B cell (primary cell): ENCODE data around the gene FAM107B.

Source experiments
- EZH2 ChIP-seq: IDR thresholded peaks from 2 replicates; pipeline ENCODE4 v1.6.1; 2012; ENCODE audit warnings: borderline replicate concordance, low read depth, mild to moderate bottlenecking, moderate library complexity, low read length; ENCODE audit not compliant: insufficient read depth, poor library complexity, severe bottlenecking
- TF ChIP-seq, protein P1 (sequence below): fragments of 200-600 bp; IDR thresholded peaks from one replicate; pipeline ENCODE4 v1.8.0; 2022; ENCODE audit warnings: antibody characterized with exemption, mild to moderate bottlenecking

DNA sequence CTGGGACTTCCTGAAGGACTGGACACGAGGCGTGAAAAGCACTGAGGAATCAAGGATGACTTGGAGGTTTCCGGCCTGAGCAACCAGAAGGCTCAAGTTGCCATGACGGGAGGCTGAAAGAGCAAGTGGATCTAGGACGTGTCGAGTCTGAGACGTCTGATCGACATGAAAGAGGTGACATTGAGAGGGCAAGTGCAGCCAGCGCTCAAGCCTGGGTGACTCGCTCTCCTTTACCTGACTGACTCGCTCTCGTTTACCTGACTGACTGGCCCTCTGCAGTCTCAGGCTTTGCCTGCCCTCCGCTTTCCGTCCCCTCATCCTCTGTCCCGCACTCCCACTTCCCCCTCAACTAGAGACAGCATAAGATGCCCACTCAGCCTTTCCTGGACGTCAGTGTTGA is 241.4 kb downstream of the FAM107B start:
- TF ChIP-seq, protein P1, sequence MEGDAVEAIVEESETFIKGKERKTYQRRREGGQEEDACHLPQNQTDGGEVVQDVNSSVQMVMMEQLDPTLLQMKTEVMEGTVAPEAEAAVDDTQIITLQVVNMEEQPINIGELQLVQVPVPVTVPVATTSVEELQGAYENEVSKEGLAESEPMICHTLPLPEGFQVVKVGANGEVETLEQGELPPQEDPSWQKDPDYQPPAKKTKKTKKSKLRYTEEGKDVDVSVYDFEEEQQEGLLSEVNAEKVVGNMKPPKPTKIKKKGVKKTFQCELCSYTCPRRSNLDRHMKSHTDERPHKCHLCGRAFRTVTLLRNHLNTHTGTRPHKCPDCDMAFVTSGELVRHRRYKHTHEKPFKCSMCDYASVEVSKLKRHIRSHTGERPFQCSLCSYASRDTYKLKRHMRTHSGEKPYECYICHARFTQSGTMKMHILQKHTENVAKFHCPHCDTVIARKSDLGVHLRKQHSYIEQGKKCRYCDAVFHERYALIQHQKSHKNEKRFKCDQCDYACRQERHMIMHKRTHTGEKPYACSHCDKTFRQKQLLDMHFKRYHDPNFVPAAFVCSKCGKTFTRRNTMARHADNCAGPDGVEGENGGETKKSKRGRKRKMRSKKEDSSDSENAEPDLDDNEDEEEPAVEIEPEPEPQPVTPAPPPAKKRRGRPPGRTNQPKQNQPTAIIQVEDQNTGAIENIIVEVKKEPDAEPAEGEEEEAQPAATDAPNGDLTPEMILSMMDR = no peak
- TF ChIP-seq EZH2 = no peak
